Measurements from ENCODE around the gene HEG1.

The HEG1 gene

DNA sequence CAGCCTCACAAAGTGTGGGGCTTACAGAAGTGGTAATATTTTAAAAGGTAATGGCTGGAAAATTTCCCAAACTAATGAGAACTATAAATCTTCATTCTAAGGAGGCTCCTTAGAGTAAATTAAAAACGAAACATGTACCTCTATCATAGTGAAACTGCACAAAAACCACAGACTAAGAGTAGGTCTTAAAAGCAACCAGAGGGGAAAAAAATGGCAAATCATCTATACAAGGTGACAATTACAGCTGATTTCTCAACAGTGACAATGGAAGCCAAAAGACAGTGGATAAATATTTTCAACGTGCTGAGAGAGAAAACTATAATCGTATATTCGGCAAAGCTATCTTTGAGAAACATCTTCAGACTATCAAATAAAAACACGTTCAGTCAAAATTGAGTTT, 20.6 kb downstream of the HEG1 start:
- Histone ChIP-seq H3K9me3 (ENCODE audit: severe bottlenecking) (peaks cover 2% of the 10 kb centered on the region), H3K4me3 (ENCODE audit: severe bottlenecking) (no peak overlapping the region), H3K27me3 (ENCODE audit: insufficient read depth, poor library complexity, severe bottlenecking) (no peaks in the 10 kb centered on the region), H3K27ac (ENCODE audit: poor library complexity, severe bottlenecking) (no peak overlapping the region), H3K4me1 (ENCODE audit: insufficient read depth, poor library complexity, severe bottlenecking) (no peaks in the 10 kb centered on the region), H3K36me3 (ENCODE audit: low read depth) (peaks cover 12% of the 10 kb centered on the region)
- ATAC-seq (ENCODE audit: low read depth) (no peak), DNase-seq (ENCODE audit: low spot score) (no peak)
- TF ChIP-seq, protein P1, sequence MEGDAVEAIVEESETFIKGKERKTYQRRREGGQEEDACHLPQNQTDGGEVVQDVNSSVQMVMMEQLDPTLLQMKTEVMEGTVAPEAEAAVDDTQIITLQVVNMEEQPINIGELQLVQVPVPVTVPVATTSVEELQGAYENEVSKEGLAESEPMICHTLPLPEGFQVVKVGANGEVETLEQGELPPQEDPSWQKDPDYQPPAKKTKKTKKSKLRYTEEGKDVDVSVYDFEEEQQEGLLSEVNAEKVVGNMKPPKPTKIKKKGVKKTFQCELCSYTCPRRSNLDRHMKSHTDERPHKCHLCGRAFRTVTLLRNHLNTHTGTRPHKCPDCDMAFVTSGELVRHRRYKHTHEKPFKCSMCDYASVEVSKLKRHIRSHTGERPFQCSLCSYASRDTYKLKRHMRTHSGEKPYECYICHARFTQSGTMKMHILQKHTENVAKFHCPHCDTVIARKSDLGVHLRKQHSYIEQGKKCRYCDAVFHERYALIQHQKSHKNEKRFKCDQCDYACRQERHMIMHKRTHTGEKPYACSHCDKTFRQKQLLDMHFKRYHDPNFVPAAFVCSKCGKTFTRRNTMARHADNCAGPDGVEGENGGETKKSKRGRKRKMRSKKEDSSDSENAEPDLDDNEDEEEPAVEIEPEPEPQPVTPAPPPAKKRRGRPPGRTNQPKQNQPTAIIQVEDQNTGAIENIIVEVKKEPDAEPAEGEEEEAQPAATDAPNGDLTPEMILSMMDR (IDR thresholded peaks at IDR 0.05; ENCODE audit: poor library complexity, severe bottlenecking): no peak

DNA sequence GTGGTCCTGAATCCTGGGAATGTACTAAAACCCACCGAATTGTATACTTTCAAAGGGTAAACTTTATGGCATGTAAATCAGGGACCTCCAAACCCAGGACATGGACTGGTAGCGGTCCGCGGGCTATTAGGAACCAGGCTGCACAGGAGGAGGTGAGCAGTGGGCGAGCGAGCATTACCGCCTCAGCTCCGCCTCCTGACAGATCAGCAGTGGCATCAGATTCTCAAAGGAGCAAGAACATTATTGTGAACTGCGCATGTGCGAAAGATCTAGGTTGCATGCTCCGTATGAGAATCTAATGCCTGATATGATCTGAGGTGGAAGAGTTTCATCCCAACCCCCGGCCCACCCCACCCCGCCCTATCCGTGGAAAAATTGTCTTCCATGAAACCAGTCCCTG, 22.2 kb downstream of the HEG1 start:
- Histone ChIP-seq H3K27me3 (ENCODE audit: insufficient read depth, poor library complexity, severe bottlenecking) (no peaks in the 10 kb centered on the region), H3K4me3 (ENCODE audit: severe bottlenecking) (no peak overlapping the region), H3K36me3 (ENCODE audit: low read depth) (peaks cover 21% of the 10 kb centered on the region), H3K9me3 (ENCODE audit: severe bottlenecking) (peaks cover 2% of the 10 kb centered on the region), H3K4me1 (ENCODE audit: insufficient read depth, poor library complexity, severe bottlenecking) (no peaks in the 10 kb centered on the region), H3K27ac (ENCODE audit: poor library complexity, severe bottlenecking) (no peak overlapping the region)
- ATAC-seq (ENCODE audit: low read depth): no peak
- no peak for DNase-seq (ENCODE audit: low spot score)
- TF ChIP-seq, protein P1 (IDR thresholded peaks at IDR 0.05; ENCODE audit: poor library complexity, severe bottlenecking): no peak

DNA sequence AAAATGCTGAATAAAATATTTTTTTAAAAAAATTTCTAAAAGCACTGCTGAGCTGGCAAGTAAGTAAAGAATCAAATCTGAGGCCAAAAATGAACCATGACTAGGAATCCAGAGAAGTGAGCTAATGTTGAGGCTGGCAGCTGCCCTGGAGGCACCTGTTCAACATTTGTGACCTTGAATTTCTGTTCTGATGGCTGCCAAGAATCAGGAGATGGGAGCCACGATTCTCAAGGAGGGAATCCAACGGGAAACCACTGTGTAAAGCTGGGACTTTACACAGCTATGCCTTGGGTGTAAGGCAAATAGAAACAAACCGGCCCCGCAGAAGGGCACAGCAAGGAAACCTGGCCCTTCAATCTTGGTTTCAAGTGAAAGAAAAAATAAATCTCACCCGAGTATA, 22.7 kb downstream of the HEG1 start:
- TF ChIP-seq, protein P1 (IDR thresholded peaks at IDR 0.05; ENCODE audit: poor library complexity, severe bottlenecking): no peak

DNA sequence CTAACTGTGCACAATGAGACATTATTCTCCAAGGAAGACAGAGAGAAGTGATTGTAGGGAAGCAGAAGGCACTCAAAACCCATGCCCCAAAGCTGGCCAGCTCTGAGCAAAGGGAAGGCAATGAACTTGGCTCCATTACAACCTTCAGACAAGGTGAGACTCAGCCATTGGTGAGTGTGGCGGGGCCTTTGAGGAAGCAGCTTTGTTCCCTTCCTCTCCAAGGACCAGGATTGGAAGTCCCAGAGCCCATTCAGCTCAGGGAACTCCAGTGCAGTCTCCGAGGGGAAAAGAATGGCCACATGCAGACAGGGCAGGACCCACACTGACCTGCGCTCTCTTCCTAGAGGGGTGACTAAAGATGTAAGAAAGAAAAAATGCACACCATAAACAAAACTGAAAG, 23.1 kb downstream of the HEG1 start:
- no peak for ATAC-seq (ENCODE audit: low read depth)
- no peak overlapping the region for H3K4me3 ChIP-seq (ENCODE audit: severe bottlenecking)
- H3K4me1 ChIP-seq (ENCODE audit: insufficient read depth, poor library complexity, severe bottlenecking): no peaks in the 10 kb centered on the region
- peaks cover 27% of the 10 kb centered on the region for H3K36me3 ChIP-seq (ENCODE audit: low read depth)
- H3K27ac ChIP-seq (ENCODE audit: poor library complexity, severe bottlenecking): no peak overlapping the region
- no peaks in the 10 kb centered on the region for H3K27me3 ChIP-seq (ENCODE audit: insufficient read depth, poor library complexity, severe bottlenecking)
- peaks cover 2% of the 10 kb centered on the region for H3K9me3 ChIP-seq (ENCODE audit: severe bottlenecking)
- no peak for DNase-seq (ENCODE audit: low spot score)
- TF ChIP-seq, protein P1 (IDR thresholded peaks at IDR 0.05; ENCODE audit: poor library complexity, severe bottlenecking): no peak

More for the DNA sequence above, 22.7 kb downstream of the HEG1 start:
- no peak for ATAC-seq (ENCODE audit: low read depth)
- no peak for DNase-seq (ENCODE audit: low spot score)
- peaks cover 25% of the 10 kb centered on the region for H3K36me3 ChIP-seq (ENCODE audit: low read depth)
- no peak overlapping the region for H3K4me3 ChIP-seq (ENCODE audit: severe bottlenecking)
- H3K27ac ChIP-seq (ENCODE audit: poor library complexity, severe bottlenecking): no peak overlapping the region
- H3K4me1 ChIP-seq (ENCODE audit: insufficient read depth, poor library complexity, severe bottlenecking): no peaks in the 10 kb centered on the region
- H3K27me3 ChIP-seq (ENCODE audit: insufficient read depth, poor library complexity, severe bottlenecking): no peaks in the 10 kb centered on the region
- H3K9me3 ChIP-seq (ENCODE audit: severe bottlenecking): peaks cover 2% of the 10 kb centered on the region

DNA sequence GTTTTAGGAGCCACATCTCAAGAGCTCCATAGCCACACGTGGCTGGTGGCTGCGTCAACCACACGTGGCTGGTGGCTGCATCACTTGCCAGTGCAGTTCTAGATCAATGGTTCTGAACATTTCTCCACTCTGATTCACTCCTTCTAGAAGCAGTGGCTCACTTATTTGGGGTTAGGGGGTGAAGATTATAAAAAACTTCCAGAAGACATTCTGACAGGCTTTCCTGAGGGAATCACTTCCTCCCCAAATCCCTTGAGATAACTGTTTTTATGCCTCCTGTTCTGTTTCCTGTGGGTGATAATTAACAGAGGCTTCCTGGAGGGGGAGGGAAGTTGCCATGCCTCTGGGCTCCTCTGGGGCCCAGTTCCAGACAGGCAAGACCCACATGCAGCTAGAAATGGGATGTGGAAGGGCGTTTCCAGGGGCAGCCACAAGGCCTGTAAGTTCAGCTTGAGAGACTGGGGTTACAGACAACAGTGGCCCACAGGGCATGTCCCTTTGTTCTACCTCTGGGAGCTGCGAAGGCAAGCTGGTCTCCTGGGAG, 23.6 kb downstream of the HEG1 start:
- TF ChIP-seq, protein P1 (IDR thresholded peaks at IDR 0.05; ENCODE audit: poor library complexity, severe bottlenecking): no peak

More for the DNA sequence above, 23.6 kb downstream of the HEG1 start:
- DNase-seq (ENCODE audit: low spot score): no peak
- Histone ChIP-seq H3K9me3 (ENCODE audit: severe bottlenecking) (peaks cover 2% of the 10 kb centered on the region), H3K27ac (ENCODE audit: poor library complexity, severe bottlenecking) (no peak overlapping the region), H3K4me3 (ENCODE audit: severe bottlenecking) (no peak overlapping the region), H3K27me3 (ENCODE audit: insufficient read depth, poor library complexity, severe bottlenecking) (no peaks in the 10 kb centered on the region), H3K4me1 (ENCODE audit: insufficient read depth, poor library complexity, severe bottlenecking) (no peaks in the 10 kb centered on the region), H3K36me3 (ENCODE audit: low read depth) (peaks cover 32% of the 10 kb centered on the region)
- no peak for ATAC-seq (ENCODE audit: low read depth)

Data from RWPE2 (cell line).